HT-29 (cell line): ENCODE results near the gene APRT. TPM values are rescaled to one million over a fixed set of nuclear protein-coding genes. Genes with fewer than 3 reads are reported as not detected.

Experiments
- total RNA-seq: library from RNA; depleted of rRNA; stranded (reverse); fragments of >200 nt; shearing (Covaris generic); gene quantifications from 2 replicates; pipeline ENCODE4 v1.2.3, GENCODE V29; 2014; rRNA removed

APRT gene
- total RNA-seq, 1 experiment from 2014 or later, result 675 TPM

Other genes with a start within 250 kb of the APRT start
- gene ZC3H18, start 241.5 kb downstream of the APRT start, total RNA-seq, result 20.2 and 28.9 TPM in 2 replicates
- gene IL17C, start 173.4 kb downstream of the APRT start, total RNA-seq, result 0.28 TPM in 1 of 2 replicates, not detected in the other
- gene CYBA, start 160.9 kb downstream of the APRT start, total RNA-seq, result 1,584 and 1,604 TPM in 2 replicates
- 100 and 109 TPM in 2 replicates for gene MVD, start 148.8 kb downstream of the APRT start, total RNA-seq
- 1.2 and 1.7 TPM in 2 replicates for gene SNAI3, start 125.4 kb downstream of the APRT start, total RNA-seq
- gene RNF166, start 105.5 kb downstream of the APRT start, total RNA-seq, result 44.6 and 49.8 TPM in 2 replicates
- gene CTU2, start 105.4 kb downstream of the APRT start, total RNA-seq, result 38.4 and 44.5 TPM in 2 replicates
- 327 and 375 TPM in 2 replicates for gene PIEZO1, start 26.7 kb downstream of the APRT start, total RNA-seq
- gene CDT1, start 8.1 kb downstream of the APRT start, total RNA-seq, result 120 and 146 TPM in 2 replicates
- gene GALNS, start 45.0 kb upstream of the APRT start, total RNA-seq, result 14.1 and 18.4 TPM in 2 replicates
- gene TRAPPC2L, start 45.2 kb upstream of the APRT start, total RNA-seq, result 120 and 125 TPM in 2 replicates
- gene PABPN1L, start 54.7 kb upstream of the APRT start, total RNA-seq, result not detected in 2 replicates
- 0.03 TPM in 1 of 2 replicates, not detected in the other for gene CBFA2T3, start 165.3 kb upstream of the APRT start, total RNA-seq